ENCODE data around the gene TNPO1. TPM values are rescaled to one million over a fixed set of nuclear protein-coding genes. Genes with fewer than 3 reads are reported as not detected.
A peak's percentile ranks its signal among the peaks of the same experiment; 100 is the strongest.

TNPO1 gene
- total and polyA plus RNA-seq, 2 of the 13 experiments (the other 11 are each of a cell fraction or from before 2014, with no cell fraction given): 26.7 to 123 TPM

- TF ChIP-seq HIVEP1 (CRISPR knock-in tag; IDR thresholded peaks at IDR 0.05) (no peak), PBX3 (CRISPR knock-in tag; IDR thresholded peaks at IDR 0.05; ENCODE audit: borderline replicate concordance) (peak; percentile 24; the same call in 1 of the 2 replicates), SMARCC2 (IDR thresholded peaks at IDR 0.05) (no peak), POLR2AphosphoS5 (IDR thresholded peaks at IDR 0.05; ENCODE audit: low read depth, low read length) (peak; percentile 93), TAF15 (IDR thresholded peaks at IDR 0.05; ENCODE audit: low read depth, low read length, poor library complexity, severe bottlenecking) (no peak), ISL2 (CRISPR knock-in tag; IDR thresholded peaks at IDR 0.05) (peak; percentile 42), ZFP90 (CRISPR knock-in tag; IDR thresholded peaks at IDR 0.05; ENCODE audit: borderline replicate concordance) (peak; percentile 79), ZNF367 (CRISPR knock-in tag; IDR thresholded peaks at IDR 0.05; ENCODE audit: borderline replicate concordance) (no peak), SNAI1 (CRISPR knock-in tag; IDR thresholded peaks at IDR 0.05; ENCODE audit: borderline replicate concordance) (no peak), PCBP2 (optimal IDR thresholded peaks at IDR 0.05; ENCODE audit: low read depth, low read length, poor library complexity, severe bottlenecking) (no peak), POGZ (CRISPR knock-in tag; IDR thresholded peaks at IDR 0.05) (peak; percentile 88), ZNF768 (CRISPR knock-in tag; IDR thresholded peaks at IDR 0.05) (peak; percentile 71), ZNF552 (CRISPR knock-in tag; IDR thresholded peaks at IDR 0.05; ENCODE audit: borderline replicate concordance) (0 out of 2 replicates have a peak, but pooled peaks have one; percentile 52), MEIS1 (CRISPR knock-in tag; IDR thresholded peaks at IDR 0.05; ENCODE audit: borderline replicate concordance) (no peak), ZNF615 (CRISPR knock-in tag; IDR thresholded peaks at IDR 0.05; ENCODE audit: borderline replicate concordance) (no peak), ZNF761 (CRISPR knock-in tag; conservative IDR thresholded peaks at IDR 0.05) (no peak), FOXJ3 (CRISPR knock-in tag; IDR thresholded peaks at IDR 0.05; ENCODE audit: borderline replicate concordance) (no peak), ZBTB7A (CRISPR knock-in tag; IDR thresholded peaks at IDR 0.05) (peak; percentile 30; the same call in 1 of the 2 replicates), SRSF1 (optimal IDR thresholded peaks at IDR 0.05; ENCODE audit: low read depth, low read length) (no peak)
- TF ChIP-seq, protein P1, sequence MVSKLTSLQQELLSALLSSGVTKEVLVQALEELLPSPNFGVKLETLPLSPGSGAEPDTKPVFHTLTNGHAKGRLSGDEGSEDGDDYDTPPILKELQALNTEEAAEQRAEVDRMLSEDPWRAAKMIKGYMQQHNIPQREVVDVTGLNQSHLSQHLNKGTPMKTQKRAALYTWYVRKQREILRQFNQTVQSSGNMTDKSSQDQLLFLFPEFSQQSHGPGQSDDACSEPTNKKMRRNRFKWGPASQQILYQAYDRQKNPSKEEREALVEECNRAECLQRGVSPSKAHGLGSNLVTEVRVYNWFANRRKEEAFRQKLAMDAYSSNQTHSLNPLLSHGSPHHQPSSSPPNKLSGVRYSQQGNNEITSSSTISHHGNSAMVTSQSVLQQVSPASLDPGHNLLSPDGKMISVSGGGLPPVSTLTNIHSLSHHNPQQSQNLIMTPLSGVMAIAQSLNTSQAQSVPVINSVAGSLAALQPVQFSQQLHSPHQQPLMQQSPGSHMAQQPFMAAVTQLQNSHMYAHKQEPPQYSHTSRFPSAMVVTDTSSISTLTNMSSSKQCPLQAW (CRISPR knock-in tag; IDR thresholded peaks at IDR 0.05): peak; percentile 82
- TF ChIP-seq, protein P2, sequence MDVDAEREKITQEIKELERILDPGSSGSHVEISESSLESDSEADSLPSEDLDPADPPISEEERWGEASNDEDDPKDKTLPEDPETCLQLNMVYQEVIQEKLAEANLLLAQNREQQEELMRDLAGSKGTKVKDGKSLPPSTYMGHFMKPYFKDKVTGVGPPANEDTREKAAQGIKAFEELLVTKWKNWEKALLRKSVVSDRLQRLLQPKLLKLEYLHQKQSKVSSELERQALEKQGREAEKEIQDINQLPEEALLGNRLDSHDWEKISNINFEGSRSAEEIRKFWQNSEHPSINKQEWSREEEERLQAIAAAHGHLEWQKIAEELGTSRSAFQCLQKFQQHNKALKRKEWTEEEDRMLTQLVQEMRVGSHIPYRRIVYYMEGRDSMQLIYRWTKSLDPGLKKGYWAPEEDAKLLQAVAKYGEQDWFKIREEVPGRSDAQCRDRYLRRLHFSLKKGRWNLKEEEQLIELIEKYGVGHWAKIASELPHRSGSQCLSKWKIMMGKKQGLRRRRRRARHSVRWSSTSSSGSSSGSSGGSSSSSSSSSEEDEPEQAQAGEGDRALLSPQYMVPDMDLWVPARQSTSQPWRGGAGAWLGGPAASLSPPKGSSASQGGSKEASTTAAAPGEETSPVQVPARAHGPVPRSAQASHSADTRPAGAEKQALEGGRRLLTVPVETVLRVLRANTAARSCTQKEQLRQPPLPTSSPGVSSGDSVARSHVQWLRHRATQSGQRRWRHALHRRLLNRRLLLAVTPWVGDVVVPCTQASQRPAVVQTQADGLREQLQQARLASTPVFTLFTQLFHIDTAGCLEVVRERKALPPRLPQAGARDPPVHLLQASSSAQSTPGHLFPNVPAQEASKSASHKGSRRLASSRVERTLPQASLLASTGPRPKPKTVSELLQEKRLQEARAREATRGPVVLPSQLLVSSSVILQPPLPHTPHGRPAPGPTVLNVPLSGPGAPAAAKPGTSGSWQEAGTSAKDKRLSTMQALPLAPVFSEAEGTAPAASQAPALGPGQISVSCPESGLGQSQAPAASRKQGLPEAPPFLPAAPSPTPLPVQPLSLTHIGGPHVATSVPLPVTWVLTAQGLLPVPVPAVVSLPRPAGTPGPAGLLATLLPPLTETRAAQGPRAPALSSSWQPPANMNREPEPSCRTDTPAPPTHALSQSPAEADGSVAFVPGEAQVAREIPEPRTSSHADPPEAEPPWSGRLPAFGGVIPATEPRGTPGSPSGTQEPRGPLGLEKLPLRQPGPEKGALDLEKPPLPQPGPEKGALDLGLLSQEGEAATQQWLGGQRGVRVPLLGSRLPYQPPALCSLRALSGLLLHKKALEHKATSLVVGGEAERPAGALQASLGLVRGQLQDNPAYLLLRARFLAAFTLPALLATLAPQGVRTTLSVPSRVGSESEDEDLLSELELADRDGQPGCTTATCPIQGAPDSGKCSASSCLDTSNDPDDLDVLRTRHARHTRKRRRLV (CRISPR knock-in tag; IDR thresholded peaks at IDR 0.05): 0 out of 2 replicates have a peak, but pooled peaks have one; percentile 45
- TF ChIP-seq, protein P3, sequence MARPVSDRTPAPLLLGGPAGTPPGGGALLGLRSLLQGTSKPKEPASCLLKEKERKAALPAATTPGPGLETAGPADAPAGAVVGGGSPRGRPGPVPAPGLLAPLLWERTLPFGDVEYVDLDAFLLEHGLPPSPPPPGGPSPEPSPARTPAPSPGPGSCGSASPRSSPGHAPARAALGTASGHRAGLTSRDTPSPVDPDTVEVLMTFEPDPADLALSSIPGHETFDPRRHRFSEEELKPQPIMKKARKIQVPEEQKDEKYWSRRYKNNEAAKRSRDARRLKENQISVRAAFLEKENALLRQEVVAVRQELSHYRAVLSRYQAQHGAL (CRISPR knock-in tag; IDR thresholded peaks at IDR 0.05; ENCODE audit: not compliant biosample characterization): peak; percentile 58
These were observed 31.6 kb downstream of the TNPO1 start (continued) for GRCh38 chr5:72847989-72848473.
